GM13976 (cell line): Measurements from ENCODE around the gene ZNF136.

ENCODE experiments used
- DNase-seq: peaks from one replicate; pipeline ENCODE4 v3.0.0; 2012; ENCODE audit warnings: low spot score
- CTCF ChIP-seq: IDR thresholded peaks from 2 replicates; pipeline ENCODE4 v1.5.1; 2012; ENCODE audit warnings: borderline replicate concordance, mild to moderate bottlenecking; ENCODE audit not compliant: insufficient read depth; ENCODE audit errors: extremely low read depth, missing control alignments, control extremely low read depth
- in situ Hi-C: fragments of 300-500 bp; cut with MboI; formaldehyde crosslinking; loops from one replicate; pipeline ENCODE4 v1.12.0; 2022; ENCODE audit warnings: low sequenced_read_pairs, mixed read lengths, inconsistent platforms; ENCODE audit not compliant: unreplicated experiment

ZNF136 gene

GRCh38 chr19:12156223-12157058, 6.5 kb upstream of the ZNF136 start, which contains the start of gene ZNF625:
ZNF625 (minus strand) TSS chr19:12156734; CDS start chr19:12156558, 176 bp downstream.
- no peak for TF ChIP-seq CTCF
- peak; percentile 89 for DNase-seq
- in situ Hi-C loops: no loop called here

GRCh38 chr19:12159773-12160414, 3.0 kb upstream of the ZNF136 start:
- no peak for DNase-seq
- in situ Hi-C loops: no loop called here
- no peak for TF ChIP-seq CTCF

- DNase-seq: no peak
- in situ Hi-C loops: no loop called here
- TF ChIP-seq CTCF: no peak
Measured at GRCh38 chr19:12162513-12162881, 399 bp upstream of the ZNF136 start.

GRCh38 chr19:12163826-12164225, 930 bp downstream of the ZNF136 start:
- no peak for DNase-seq
- in situ Hi-C loops: no loop called here
- TF ChIP-seq CTCF: no peak

GRCh38 chr19:12166626-12167025, 3.7 kb downstream of the ZNF136 start:
- in situ Hi-C loops: no loop called here
- TF ChIP-seq CTCF: no peak
- no peak for DNase-seq

GRCh38 chr19:12180377-12180776, 17.5 kb downstream of the ZNF136 start:
- TF ChIP-seq CTCF: no peak
- DNase-seq: no peak
- in situ Hi-C loops: no loop called here
